ENCODE results near the gene HK2.

DNA sequence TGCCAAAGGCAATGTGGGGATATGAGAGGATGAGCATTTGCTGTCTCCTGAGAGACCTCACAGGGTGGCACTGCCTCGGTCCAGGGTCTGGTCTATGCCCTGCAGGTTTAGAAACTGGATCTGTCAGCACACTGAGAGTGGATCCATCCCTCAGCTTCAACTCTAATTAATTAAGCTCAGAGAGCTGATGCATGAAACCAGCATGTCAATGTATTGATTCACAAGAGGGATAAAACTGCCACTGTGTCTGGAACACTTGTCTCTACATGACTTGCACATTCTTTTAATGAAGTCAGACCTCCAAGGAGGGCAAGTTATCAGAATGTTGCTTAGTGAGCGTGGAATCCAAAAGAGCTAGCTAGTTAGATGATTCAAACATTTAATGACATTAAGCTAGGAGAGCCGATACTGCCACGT lies 102.1 kb downstream of the HK2 start:
- TF ChIP-seq POLR2A (IDR thresholded peaks at IDR 0.05) = no peak
- TF ChIP-seq, protein P1, sequence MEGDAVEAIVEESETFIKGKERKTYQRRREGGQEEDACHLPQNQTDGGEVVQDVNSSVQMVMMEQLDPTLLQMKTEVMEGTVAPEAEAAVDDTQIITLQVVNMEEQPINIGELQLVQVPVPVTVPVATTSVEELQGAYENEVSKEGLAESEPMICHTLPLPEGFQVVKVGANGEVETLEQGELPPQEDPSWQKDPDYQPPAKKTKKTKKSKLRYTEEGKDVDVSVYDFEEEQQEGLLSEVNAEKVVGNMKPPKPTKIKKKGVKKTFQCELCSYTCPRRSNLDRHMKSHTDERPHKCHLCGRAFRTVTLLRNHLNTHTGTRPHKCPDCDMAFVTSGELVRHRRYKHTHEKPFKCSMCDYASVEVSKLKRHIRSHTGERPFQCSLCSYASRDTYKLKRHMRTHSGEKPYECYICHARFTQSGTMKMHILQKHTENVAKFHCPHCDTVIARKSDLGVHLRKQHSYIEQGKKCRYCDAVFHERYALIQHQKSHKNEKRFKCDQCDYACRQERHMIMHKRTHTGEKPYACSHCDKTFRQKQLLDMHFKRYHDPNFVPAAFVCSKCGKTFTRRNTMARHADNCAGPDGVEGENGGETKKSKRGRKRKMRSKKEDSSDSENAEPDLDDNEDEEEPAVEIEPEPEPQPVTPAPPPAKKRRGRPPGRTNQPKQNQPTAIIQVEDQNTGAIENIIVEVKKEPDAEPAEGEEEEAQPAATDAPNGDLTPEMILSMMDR (IDR thresholded peaks at IDR 0.05) = no peak
